ENCODE results near the gene HTRA3.

HTRA3 gene

GRCh38 chr4:8232748-8233147, 36.8 kb upstream of the HTRA3 start:
- ATAC-seq, result no peak
- TF ChIP-seq GLIS3 (CRISPR knock-in tag; IDR thresholded peaks at IDR 0.05) (no peak), PPARA (CRISPR knock-in tag; IDR thresholded peaks at IDR 0.05; ENCODE audit: borderline replicate concordance) (no peak), ESRRG (CRISPR knock-in tag; IDR thresholded peaks at IDR 0.05) (no peak), ZFP30 (CRISPR knock-in tag; IDR thresholded peaks at IDR 0.05) (no peak), ZC3H10 (CRISPR knock-in tag; IDR thresholded peaks at IDR 0.05) (no peak), ZNF8 (CRISPR knock-in tag; IDR thresholded peaks at IDR 0.05) (no peak), ISL1 (CRISPR knock-in tag; IDR thresholded peaks at IDR 0.05) (no peak), SNAI2 (CRISPR knock-in tag; IDR thresholded peaks at IDR 0.05) (no peak), ARNTL (CRISPR knock-in tag; IDR thresholded peaks at IDR 0.05; ENCODE audit: borderline replicate concordance, low read depth) (no peak), ZNF565 (CRISPR knock-in tag; conservative IDR thresholded peaks at IDR 0.05; ENCODE audit: low read depth) (no peak), CREB5 (CRISPR knock-in tag; IDR thresholded peaks at IDR 0.05; ENCODE audit: low read depth) (no peak)

GRCh38 chr4:8233672-8234484, 35.7 kb upstream of the HTRA3 start:
- TF ChIP-seq ZNF8 (CRISPR knock-in tag; IDR thresholded peaks at IDR 0.05) (no peak), ZFP30 (CRISPR knock-in tag; IDR thresholded peaks at IDR 0.05) (no peak), ZNF565 (CRISPR knock-in tag; conservative IDR thresholded peaks at IDR 0.05; ENCODE audit: low read depth) (no peak), TCF4 (CRISPR knock-in tag; IDR thresholded peaks at IDR 0.05; ENCODE audit: borderline replicate concordance) (no peak), ZFP3 (CRISPR knock-in tag; IDR thresholded peaks at IDR 0.05) (no peak), ZC3H10 (CRISPR knock-in tag; IDR thresholded peaks at IDR 0.05) (no peak), OSR1 (CRISPR knock-in tag; IDR thresholded peaks at IDR 0.05) (no peak), TSHZ2 (CRISPR knock-in tag; IDR thresholded peaks at IDR 0.05) (no peak), BACH2 (CRISPR knock-in tag; IDR thresholded peaks at IDR 0.05; ENCODE audit: borderline replicate concordance) (no peak), CREB5 (CRISPR knock-in tag; IDR thresholded peaks at IDR 0.05; ENCODE audit: low read depth) (no peak), CSRNP3 (CRISPR knock-in tag; IDR thresholded peaks at IDR 0.05) (no peak), ARNTL (CRISPR knock-in tag; IDR thresholded peaks at IDR 0.05; ENCODE audit: borderline replicate concordance, low read depth) (no peak), ISL1 (CRISPR knock-in tag; IDR thresholded peaks at IDR 0.05) (no peak), SNAI2 (CRISPR knock-in tag; IDR thresholded peaks at IDR 0.05) (no peak), CSDC2 (CRISPR knock-in tag; IDR thresholded peaks at IDR 0.05) (no peak), ESRRG (CRISPR knock-in tag; IDR thresholded peaks at IDR 0.05) (no peak), RARB (CRISPR knock-in tag; IDR thresholded peaks at IDR 0.05) (no peak), GLIS3 (CRISPR knock-in tag; IDR thresholded peaks at IDR 0.05) (no peak), POU6F1 (CRISPR knock-in tag; IDR thresholded peaks at IDR 0.05; ENCODE audit: borderline replicate concordance, low read depth) (no peak)
- ATAC-seq, result no peak

- ATAC-seq, result no peak
- TF ChIP-seq ZNF8 (CRISPR knock-in tag; IDR thresholded peaks at IDR 0.05) (no peak), ZFP3 (CRISPR knock-in tag; IDR thresholded peaks at IDR 0.05) (no peak), ARNTL (CRISPR knock-in tag; IDR thresholded peaks at IDR 0.05; ENCODE audit: borderline replicate concordance, low read depth) (no peak), ZNF565 (CRISPR knock-in tag; conservative IDR thresholded peaks at IDR 0.05; ENCODE audit: low read depth) (no peak), ISL1 (CRISPR knock-in tag; IDR thresholded peaks at IDR 0.05) (no peak), TOX (CRISPR knock-in tag; IDR thresholded peaks at IDR 0.05; ENCODE audit: borderline replicate concordance) (no peak), CREB5 (CRISPR knock-in tag; IDR thresholded peaks at IDR 0.05; ENCODE audit: low read depth) (no peak), SNAI2 (CRISPR knock-in tag; IDR thresholded peaks at IDR 0.05) (no peak), CSDC2 (CRISPR knock-in tag; IDR thresholded peaks at IDR 0.05) (no peak), OSR1 (CRISPR knock-in tag; IDR thresholded peaks at IDR 0.05) (no peak), BACH2 (CRISPR knock-in tag; IDR thresholded peaks at IDR 0.05; ENCODE audit: borderline replicate concordance) (no peak), ZFP30 (CRISPR knock-in tag; IDR thresholded peaks at IDR 0.05) (no peak), ZNF70 (CRISPR knock-in tag; IDR thresholded peaks at IDR 0.05) (no peak), TSHZ2 (CRISPR knock-in tag; IDR thresholded peaks at IDR 0.05) (no peak), PPARA (CRISPR knock-in tag; IDR thresholded peaks at IDR 0.05; ENCODE audit: borderline replicate concordance) (no peak)
Measured at GRCh38 chr4:8234715-8235114, 34.8 kb upstream of the HTRA3 start.

Measured in SK-N-SH treated with all-trans-retinoic acid at 6 μM for 48 hours (cell line).